ENCODE measurements around the gene COG2.

Gene COG2

DNA sequence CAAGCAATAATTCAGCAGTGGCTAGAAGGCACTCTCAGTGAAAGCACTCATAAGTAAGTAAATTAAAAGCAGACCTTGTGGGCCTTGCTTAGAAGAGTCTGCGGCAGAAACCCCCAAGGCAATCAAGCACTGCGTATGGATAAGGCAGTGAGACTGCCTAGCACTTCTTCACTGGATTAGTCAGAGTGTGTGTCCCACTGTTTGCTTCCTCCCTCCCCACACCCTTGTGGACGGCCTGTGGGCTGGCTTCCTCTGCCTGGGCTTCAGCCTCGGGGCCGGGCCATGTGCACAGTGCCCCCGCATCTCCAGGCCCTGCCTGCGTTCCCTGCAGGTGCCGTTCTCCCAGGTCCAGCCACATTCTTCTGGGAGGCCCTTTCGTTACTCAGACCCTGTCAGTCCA lies 47.8 kb downstream of the COG2 start:
- Histone ChIP-seq H3K27me3 (ENCODE audit: control insufficient read depth, insufficient read depth, low read length) (no peaks in the 10 kb centered on the region), H3K9me3 (ENCODE audit: control insufficient read depth, low read length) (no peaks in the 10 kb centered on the region), H3K27ac (no peak overlapping the region), H3K4me2 (ENCODE audit: low read length) (no peak overlapping the region), H3K79me2 (peaks cover 8% of the 10 kb centered on the region), H2AFZ (no peak overlapping the region), H3K4me1 (no peaks in the 10 kb centered on the region), H3K9ac (no peak overlapping the region), H3K36me3 (ENCODE audit: control insufficient read depth, insufficient read depth, low read length) (no peaks in the 10 kb centered on the region), H3K4me3 (ENCODE audit: low read depth, low read length) (no peak overlapping the region)
- TF ChIP-seq, protein P1, sequence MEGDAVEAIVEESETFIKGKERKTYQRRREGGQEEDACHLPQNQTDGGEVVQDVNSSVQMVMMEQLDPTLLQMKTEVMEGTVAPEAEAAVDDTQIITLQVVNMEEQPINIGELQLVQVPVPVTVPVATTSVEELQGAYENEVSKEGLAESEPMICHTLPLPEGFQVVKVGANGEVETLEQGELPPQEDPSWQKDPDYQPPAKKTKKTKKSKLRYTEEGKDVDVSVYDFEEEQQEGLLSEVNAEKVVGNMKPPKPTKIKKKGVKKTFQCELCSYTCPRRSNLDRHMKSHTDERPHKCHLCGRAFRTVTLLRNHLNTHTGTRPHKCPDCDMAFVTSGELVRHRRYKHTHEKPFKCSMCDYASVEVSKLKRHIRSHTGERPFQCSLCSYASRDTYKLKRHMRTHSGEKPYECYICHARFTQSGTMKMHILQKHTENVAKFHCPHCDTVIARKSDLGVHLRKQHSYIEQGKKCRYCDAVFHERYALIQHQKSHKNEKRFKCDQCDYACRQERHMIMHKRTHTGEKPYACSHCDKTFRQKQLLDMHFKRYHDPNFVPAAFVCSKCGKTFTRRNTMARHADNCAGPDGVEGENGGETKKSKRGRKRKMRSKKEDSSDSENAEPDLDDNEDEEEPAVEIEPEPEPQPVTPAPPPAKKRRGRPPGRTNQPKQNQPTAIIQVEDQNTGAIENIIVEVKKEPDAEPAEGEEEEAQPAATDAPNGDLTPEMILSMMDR (IDR thresholded peaks at IDR 0.05): no peak

DNA sequence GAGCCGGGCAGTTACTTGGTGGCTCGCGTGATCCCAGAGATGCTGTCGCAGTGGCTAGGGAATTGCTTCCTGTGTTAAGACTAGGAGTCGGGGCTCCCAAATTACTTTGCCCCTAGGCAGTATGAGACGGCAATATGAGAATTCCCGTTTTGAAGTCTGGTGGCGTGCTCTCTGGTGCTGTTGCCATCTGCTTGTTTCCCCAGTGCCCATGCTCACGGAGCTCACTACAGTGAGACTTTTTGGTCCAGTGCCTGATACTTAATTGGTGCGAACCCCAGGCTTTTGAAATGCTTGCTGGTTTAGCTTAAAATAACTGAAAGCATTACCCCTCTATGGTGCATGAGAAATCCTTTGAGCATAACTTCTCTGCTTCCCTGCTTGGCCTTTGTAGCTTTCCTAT lies 49.3 kb downstream of the COG2 start:
- Histone ChIP-seq H3K36me3 (ENCODE audit: control insufficient read depth, insufficient read depth, low read length) (no peaks in the 10 kb centered on the region), H3K27ac (peak overlapping the region; percentile 68), H3K4me3 (ENCODE audit: low read depth, low read length) (no peak overlapping the region), H3K9ac (no peak overlapping the region), H3K4me1 (peaks cover 6% of the 10 kb centered on the region), H3K4me2 (ENCODE audit: low read length) (no peak overlapping the region), H3K27me3 (ENCODE audit: control insufficient read depth, insufficient read depth, low read length) (no peaks in the 10 kb centered on the region), H3K9me3 (ENCODE audit: control insufficient read depth, low read length) (no peaks in the 10 kb centered on the region), H2AFZ (no peak overlapping the region), H3K79me2 (no peaks in the 10 kb centered on the region)
- TF ChIP-seq, protein P1 (IDR thresholded peaks at IDR 0.05): no peak

DNA sequence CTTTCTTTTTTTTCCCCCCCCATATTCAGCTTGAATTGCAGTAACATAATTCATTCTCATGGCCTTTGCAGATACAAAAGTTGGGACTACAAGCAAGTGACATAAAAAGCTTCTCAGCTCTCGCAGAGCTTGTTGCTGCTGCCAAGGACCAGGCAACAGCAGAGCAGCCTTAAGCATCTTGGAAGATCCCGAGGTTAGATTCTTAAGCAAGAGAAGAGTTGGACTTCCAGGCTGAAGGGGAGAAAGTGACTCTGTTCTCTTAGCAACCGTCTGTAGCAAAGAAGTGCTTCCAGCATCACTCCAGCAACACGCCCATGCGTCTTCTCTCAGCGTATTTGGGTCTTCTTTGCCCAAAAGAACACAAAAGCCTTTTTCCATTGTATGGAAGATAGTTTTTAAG lies 50.9 kb downstream of the COG2 start:
- no peak overlapping the region for H3K4me3 ChIP-seq (ENCODE audit: low read depth, low read length)
- H3K27me3 ChIP-seq (ENCODE audit: control insufficient read depth, insufficient read depth, low read length): no peaks in the 10 kb centered on the region
- H3K36me3 ChIP-seq (ENCODE audit: control insufficient read depth, insufficient read depth, low read length): no peaks in the 10 kb centered on the region
- TF ChIP-seq, protein P1 (IDR thresholded peaks at IDR 0.05): no peak
- no peak overlapping the region for H2AFZ ChIP-seq
- H3K4me1 ChIP-seq: peaks cover 9% of the 10 kb centered on the region
- no peak overlapping the region for H3K9ac ChIP-seq
- no peaks in the 10 kb centered on the region for H3K79me2 ChIP-seq
- H3K4me2 ChIP-seq (ENCODE audit: low read length): no peak overlapping the region
- H3K27ac ChIP-seq: peak overlapping the region; percentile 68
- H3K9me3 ChIP-seq (ENCODE audit: control insufficient read depth, low read length): no peaks in the 10 kb centered on the region

DNA sequence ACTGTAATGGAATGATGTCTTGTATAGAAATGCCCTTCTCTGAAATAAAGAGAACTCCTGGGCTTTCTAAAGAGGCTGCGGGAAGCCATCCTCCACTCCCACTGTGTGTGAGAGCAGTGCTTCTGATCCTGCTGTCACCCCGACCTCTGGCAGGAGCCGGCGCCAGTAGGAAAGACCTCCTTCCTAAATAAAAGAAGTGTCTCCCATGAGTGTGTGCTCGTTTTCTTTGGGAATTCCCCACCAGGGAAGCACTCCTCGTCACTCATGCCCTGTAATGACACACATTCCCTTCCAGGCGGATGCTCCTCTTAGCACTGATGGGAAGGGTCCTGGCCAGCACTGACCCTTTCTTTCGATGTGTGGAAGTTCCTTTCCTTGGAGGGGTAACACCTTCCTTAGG lies 51.5 kb downstream of the COG2 start:
- TF ChIP-seq, protein P1 (IDR thresholded peaks at IDR 0.05): no peak
- H3K9ac ChIP-seq: no peak overlapping the region
- no peaks in the 10 kb centered on the region for H3K27me3 ChIP-seq (ENCODE audit: control insufficient read depth, insufficient read depth, low read length)
- H3K36me3 ChIP-seq (ENCODE audit: control insufficient read depth, insufficient read depth, low read length): no peaks in the 10 kb centered on the region
- H2AFZ ChIP-seq: no peak overlapping the region
- no peak overlapping the region for H3K4me2 ChIP-seq (ENCODE audit: low read length)
- H3K79me2 ChIP-seq: no peaks in the 10 kb centered on the region
- H3K4me1 ChIP-seq: peaks cover 9% of the 10 kb centered on the region
- no peak overlapping the region for H3K27ac ChIP-seq
- H3K4me3 ChIP-seq (ENCODE audit: low read depth, low read length): no peak overlapping the region
- H3K9me3 ChIP-seq (ENCODE audit: control insufficient read depth, low read length): no peaks in the 10 kb centered on the region

DNA sequence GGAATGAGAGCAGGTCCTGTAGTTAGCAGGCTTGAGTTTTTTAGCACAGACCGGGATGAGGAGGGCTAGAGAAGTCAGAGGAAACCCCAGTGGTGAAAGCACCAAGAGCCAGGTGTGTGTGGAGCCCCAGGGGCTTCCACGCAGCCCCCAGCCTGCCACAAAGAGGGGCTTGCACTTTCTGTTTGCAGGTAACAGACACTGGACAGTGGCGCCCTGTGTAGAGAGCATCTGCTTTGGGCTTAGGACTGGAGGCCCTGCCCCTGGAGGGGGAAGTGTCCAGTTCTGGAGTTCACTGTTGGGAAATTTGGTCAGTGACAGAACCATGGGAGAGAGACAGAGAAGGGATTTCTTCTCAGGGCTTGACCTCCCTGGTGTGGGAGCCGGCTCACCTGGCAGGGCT lies 52.2 kb downstream of the COG2 start:
- H3K9ac ChIP-seq: no peak overlapping the region
- no peak overlapping the region for H2AFZ ChIP-seq
- H3K27me3 ChIP-seq (ENCODE audit: control insufficient read depth, insufficient read depth, low read length): no peaks in the 10 kb centered on the region
- H3K27ac ChIP-seq: peak overlapping the region; percentile 32
- H3K36me3 ChIP-seq (ENCODE audit: control insufficient read depth, insufficient read depth, low read length): no peaks in the 10 kb centered on the region
- H3K79me2 ChIP-seq: no peaks in the 10 kb centered on the region
- H3K9me3 ChIP-seq (ENCODE audit: control insufficient read depth, low read length): no peaks in the 10 kb centered on the region
- no peak overlapping the region for H3K4me3 ChIP-seq (ENCODE audit: low read depth, low read length)
- TF ChIP-seq, protein P1 (IDR thresholded peaks at IDR 0.05): no peak
- H3K4me1 ChIP-seq: peaks cover 9% of the 10 kb centered on the region
- H3K4me2 ChIP-seq (ENCODE audit: low read length): no peak overlapping the region

Measured in parathyroid adenoma (tissue), 2 donors.